HG02798 (cell line): Measurements from ENCODE around the gene KIAA0930.
"Not testable (repeated sequence)": the region's sequence is repeated elsewhere in the genome, so short reads cannot be mapped to it uniquely, and the experiment has no call there.

Experiments used
- ATAC-seq: cut with Tn5 transposase; IDR thresholded peaks from one replicate; pipeline ENCODE4 v1.9.1; 2021; ENCODE audit warnings: mild to moderate bottlenecking; ENCODE audit not compliant: unreplicated experiment, poor library complexity

Gene KIAA0930

DNA sequence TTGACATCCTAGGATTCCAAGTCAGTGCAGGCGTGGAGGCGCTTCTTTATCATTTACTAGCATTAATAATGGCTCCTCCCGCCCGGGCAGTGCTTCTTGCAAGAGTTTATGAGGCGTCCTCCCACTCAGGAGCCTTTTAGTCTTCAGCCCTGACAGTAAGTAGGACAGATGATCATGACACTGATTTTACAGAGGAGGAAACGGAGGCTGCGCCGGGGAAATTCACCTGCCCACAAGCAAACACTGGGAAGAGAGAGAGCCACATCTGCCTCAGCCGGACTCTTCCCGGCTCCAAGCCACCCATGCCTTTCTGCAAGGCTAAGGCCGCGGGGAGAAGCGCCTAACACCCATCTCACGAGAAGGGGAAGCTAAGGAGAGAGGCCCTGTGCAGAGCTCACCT lies 35.9 kb downstream of the KIAA0930 start:
- ATAC-seq, result no peak

DNA sequence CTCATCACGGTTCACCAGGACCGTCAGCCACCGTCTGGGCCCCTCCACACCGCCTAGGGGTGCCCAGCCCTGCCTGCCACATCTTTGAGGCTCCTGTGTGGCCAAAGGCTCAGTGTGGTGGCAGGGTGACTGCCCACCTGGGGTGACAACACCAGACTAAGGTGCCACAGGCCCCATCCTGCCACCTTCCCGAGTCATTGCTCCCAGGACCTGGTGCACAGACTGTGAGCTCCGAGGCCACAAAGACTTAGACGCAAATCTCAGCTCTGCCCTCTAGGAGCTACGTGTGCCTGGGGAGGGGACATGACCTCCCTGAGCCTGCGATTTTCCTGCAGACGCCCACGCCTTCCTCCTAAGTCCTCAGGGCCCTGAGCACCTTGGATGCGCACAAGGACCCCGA lies 36.5 kb downstream of the KIAA0930 start:
- no peak for ATAC-seq

DNA sequence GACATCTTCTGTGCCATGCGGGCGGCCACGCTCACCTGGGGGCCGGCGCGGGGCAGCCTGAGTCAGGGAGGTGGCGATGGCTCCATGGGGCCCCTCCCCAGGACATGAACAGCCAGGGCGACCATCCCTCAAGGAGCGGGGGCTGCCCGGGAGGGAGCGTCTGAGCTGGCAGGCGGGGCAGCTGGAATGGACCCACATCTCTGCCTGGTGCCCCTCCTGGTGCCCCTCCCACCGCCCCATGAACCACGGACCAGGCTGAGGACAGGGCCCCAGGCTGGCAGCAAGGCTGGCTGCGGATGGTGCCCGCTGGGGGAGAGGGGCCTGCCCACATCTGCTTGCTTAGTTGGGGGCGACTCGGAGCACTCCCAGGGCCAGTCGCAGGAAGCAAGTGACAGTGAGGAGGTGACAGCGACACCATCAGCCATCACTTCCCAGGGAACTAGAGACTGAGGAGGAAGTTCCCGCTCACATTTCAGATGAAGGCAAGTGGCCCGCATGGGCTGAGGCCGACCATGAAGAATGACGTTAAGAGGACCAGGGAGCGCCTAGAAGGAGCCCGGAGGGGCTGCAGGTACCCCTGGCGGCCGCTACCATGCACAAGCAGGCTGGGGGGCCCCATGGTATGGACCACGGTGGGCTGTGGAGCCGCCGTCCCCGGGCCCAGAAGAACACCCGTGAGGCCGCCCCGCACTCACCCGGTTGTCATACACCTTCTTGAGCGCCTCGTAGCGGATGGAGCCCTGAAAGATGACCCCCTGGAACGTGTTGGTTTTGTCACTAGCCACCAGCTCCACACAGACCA lies 37.3 kb downstream of the KIAA0930 start:
- ATAC-seq, result no peak

DNA sequence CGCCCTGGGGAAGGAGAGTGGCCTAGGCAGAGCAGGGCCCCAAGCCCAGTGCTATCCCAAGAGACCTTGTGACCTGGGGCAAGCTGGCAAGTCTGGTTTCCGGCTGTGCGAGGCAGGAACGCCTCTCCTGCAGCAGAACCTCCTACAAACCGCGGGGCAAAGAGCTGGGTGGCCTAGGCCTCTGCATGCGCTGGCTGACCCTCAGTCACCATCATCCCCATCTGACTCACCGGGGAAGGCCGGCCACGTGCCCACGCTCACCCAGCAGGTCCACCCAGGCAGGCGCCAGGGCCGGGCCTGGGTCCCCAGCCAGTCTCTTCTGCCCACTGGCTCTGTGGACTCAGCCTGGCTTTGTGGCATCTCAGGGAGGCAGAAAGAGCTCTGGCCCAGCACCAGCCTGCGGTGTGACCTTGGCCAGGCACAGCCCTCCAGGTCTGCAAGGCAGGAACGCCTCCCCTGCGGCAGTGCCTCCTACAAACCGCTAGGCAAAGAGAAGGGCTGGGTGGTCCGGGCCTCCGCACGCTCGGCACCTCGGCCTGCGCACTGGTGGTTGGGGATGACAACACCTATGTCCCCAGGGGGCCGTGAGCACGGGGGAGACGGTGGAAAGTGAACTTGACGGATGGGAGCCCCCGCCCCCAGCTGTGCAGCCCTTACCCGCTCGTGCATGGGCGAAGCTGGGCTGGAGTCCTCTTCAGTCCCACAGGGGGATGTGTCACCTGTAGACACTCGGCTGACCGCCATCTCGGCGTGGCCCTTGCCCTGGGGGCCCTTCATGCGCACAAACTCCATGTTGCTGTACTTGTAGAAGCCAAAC lies 38.2 kb downstream of the KIAA0930 start:
- no peak for ATAC-seq

DNA sequence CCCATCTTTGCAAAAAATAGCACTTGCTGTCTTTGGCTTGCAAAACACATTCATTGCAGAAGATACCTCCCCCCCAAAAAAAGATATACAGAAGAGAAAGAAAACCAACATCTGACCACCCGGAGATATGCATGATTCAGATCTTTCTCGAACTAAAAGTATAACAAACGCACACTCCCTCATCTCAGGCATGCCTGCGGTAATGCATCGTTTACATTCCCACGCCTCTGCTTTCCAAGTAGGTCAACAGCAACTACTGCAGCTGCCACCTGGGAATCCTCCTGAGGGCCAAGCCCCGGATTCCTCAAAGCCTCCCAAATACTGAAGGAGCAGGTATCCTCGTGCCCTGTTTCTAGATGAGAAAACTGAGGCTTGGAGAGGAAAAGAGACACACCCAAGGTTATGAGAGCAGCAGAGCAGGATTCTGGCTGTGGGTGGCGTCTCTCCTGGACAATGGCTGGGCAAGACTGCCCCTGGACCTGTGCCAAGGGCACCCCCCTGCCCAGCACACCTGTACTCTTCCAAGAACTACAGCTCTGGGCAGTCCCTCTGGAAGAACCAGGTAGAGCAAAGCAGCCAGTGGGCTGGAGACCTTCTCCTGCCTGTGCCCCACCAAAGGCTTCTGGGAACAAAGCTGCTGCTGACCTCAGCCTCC lies 38.9 kb downstream of the KIAA0930 start:
- no peak for ATAC-seq

DNA sequence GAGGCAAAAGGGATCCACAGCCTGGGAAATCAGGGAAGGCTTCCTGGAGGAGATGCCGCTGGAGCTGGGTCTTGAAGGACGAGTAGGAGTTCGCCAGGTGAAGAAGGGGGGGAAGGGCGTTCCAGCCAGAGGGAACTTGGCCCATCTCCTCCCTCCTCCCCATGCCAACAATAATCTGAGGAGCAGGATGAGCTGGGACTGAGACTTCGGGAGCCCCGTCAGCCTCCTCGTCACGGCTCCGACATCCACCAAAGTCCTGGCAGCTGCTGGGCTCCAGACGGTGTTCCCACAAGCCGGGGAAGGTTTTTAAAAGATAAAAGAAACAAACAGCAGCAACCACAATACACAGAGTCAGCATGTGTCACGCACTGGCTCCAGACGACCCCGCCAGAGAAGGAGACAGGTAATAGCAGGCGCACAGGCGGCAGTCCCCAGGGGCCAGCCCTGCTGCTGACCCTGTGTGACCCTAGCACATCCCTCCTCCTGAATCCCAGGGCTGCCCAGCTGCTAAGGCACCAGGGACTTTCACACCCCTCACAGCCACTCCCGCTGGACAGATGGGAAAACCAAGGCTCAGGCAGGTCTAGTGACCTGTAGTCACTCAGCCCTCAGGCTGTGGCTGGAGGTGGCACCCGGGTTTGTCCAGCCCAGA lies 39.7 kb downstream of the KIAA0930 start:
- ATAC-seq, result no peak

DNA sequence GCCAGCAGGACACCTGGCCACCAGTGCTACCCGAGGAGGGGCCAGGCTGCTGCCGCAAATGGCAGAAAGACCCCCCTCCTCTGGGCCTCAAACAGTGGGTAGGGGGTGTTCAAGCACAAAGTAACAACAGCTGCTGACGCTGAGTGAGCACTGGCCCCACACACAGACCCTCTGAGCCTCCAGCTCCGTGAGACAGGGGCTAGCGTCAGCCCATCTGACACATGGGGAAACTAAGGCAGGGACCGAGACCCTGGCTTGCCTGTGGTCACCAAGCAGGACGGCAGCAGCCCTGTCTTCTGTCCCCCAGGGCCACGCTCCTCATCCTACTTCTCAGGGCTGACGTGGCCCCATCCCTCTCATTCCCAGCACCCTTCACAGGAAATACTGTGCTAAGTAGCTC lies 40.5 kb downstream of the KIAA0930 start:
- no peak for ATAC-seq

DNA sequence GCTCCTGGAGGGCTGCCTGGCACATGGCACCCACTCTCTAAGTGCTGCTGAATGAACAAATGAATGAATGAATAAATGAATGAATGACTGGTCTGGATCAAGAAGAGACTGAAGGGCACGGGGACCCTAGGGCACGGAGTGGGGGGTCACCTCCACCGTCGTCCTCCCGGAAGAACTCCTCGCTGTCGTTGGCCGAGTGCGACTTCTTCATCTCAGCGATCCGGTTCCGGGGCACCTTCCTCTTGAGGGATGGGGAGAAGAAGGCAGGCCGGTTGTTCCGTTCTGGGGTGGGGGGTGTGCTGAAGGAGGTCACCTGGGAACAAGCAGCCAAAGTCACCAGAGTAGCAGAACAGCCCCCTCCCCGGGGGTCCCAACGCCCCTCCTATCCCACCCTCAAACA lies 41.0 kb downstream of the KIAA0930 start:
- no peak for ATAC-seq

DNA sequence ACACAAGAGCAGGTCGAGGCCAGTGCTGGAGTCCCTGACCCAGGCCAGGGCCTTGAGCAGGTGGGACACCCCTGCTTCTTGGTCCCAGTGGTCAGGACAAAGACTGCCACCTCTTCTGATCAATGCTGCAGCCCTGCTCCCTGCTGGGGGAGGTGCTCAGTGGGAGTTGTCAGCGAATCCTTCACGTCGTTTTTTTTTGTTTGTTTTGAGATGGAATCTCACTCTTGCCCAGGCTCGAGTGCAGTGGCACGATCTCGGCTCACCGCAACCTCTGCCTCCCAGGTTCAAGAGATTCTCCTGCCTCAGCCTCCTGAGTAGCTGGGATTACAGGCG lies 42.3 kb downstream of the KIAA0930 start:
- ATAC-seq, result no peak

DNA sequence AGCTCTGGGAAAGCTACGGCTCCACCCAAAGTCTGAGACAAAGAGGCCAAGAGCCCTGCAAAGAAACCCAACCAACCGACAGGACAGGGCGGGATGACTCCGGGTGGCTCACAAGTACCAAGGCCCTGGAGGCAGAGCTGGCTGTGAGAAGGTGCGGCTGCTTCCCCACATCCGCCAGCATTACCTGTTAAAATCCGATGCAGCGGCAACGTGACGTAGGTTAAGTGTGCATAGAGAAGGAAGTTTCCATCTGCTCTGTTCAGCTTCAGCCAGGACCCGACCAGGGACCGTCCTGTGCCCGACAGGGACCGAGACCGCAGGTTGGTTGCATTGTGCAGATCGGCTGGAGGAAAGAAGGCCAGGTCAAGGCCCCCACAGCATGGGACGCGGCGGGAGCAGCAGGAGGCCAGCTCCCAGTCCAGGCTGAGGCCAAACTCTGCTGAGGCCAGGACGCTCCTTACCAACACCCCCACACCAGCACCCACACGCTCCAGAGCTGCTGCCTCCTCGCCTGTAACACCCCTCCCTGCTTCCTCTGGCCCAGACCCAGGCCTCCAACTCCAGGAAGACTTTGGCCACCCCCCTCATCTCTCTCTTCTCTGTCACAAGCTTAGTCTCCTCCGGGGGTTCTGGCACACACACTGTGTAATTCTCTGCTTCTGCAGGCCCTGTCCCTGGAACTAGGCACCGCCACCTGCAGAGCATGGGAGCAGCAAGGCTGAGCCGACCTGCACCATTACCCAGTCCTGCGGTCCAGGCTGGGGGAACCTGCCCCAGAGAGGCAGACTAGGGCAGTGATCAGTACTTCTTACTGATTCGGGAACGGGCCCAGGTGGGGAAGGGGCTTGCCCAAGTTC lies 42.9 kb downstream of the KIAA0930 start:
- no peak for ATAC-seq

DNA sequence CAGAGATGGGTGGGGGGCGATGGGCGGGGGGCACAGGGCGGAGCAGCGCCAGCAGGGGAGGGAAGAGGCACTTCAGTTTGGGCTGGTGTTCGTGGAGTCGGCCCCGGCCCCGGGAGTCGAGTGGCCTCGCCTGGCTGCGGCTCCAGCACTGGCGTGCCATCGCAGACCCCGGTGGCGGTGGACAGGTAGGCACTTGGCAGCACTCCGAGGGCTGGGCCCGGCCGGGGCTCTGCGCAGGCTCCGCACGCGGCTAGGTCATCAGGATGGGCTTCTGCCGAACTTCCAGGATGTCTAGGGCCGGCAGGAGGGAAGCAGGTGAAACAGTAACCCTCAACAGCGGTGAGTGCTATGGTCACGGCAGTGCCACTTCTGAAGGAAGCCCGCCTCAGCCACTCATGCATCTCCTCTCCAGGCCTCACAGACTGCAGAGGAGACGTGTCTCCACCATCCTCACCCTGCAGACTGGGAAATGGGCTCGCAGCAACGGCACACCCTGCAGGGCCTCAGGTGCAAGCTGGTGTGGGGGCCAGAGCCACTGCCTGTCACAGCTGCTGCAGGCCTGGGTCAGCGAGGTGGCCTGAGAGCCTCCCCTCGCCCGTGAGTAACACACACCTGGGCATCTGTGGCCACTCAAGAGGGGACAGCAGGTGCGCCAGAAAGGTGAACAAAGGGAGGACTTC lies 43.6 kb downstream of the KIAA0930 start:
- no peak for ATAC-seq

DNA sequence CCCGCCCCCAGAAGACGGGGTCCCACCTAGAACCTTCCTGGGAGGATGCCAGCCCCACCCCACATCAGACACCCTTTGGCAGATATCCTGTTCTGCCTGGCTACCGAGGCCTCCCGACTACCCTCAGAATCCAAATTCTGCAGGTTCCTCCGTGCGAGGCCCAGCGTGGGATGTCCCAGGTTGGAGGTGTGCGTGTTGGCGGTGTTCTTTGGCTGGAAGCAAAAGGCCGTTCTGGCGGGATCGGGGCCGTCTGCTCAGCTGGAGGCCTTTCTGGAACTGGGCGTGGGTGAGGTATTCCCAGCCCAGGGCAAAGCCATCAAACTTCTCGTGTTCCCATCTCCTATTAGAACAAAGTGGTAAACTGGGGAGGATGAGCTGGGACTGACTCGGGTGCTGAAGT lies 44.4 kb downstream of the KIAA0930 start:
- ATAC-seq, result no peak

DNA sequence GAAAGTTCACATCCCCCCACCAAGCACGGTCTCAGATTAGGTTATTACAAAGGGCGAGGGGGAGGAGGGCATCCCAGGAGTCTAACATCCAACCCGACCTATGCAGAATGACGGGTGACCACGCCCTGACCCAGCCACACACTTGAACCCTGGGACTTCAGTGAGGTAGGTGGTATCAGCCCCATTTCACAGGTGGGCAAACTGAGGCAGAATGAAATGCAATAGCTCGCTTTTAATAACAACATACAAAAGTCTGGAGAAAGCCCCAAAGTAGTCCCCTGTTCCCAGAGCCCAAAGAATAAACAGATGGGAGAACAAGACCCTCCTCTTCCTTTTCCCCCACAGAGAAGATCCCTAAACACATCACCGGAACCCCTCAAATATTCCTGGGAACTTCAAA lies 45.1 kb downstream of the KIAA0930 start:
- ATAC-seq, result no peak

DNA sequence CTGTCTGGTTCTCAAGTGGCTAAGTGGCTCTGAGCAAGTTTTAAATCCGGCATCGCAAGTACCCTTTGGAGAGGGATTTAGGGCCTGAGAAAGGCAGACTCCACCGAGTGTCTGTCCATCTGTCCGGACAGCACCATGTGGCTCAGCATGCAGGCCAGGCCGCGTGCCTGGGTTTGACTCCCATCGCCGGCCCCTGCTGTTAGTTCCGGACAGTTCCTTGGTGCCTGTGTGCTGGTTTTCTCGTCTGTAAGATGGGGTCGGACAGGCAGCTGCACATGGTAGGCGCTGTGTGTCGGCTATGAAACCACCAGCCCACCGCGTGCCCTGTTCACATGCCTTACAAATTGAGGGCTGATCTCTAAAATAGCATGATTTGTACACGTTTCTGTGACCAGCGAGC lies 46.0 kb downstream of the KIAA0930 start:
- no peak for ATAC-seq

DNA sequence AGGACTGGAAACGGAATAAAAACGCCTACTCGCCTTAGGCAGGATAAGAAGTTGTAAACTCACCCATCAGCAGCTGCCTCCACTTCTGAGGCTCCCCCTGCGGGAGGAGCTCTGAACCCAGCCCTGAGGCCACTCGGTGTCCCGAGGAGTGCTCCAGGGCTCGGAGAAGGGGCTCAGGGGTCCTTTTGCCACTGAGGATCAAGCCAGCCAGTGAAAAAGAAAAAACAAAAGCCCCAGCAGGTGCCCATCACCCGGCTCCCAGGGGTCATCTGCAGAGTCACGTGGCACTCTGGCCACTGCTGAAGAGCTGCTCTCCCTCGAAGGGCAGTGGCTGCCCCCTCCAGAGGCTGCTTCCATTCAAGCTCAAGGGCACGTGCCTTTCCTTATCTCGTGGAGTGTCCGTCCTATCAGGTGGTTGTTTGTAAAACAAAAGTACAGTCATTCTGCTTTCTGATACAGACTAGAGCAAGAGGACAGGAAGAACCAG lies 48.0 kb downstream of the KIAA0930 start:
- no peak for ATAC-seq

DNA sequence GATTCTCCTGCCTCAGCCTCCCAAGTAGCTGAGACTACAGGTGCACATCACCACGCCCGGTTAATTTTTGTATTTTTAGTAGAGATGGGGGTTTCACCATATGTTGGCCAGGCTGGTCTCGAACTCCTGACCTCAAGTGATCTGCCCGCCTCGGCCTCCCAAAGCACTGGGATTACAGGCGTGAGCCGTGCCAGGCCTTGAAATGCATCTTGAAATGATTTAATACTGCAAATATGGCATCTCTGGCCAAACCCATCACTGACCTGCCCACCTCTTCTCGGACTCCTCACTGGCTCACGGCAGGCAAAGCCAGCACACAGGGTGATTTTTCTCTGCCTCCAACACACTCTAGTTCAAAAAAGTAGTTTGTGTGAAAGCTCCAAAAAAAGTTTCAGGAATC lies 48.9 kb downstream of the KIAA0930 start:
- not testable (repeated sequence) for ATAC-seq

DNA sequence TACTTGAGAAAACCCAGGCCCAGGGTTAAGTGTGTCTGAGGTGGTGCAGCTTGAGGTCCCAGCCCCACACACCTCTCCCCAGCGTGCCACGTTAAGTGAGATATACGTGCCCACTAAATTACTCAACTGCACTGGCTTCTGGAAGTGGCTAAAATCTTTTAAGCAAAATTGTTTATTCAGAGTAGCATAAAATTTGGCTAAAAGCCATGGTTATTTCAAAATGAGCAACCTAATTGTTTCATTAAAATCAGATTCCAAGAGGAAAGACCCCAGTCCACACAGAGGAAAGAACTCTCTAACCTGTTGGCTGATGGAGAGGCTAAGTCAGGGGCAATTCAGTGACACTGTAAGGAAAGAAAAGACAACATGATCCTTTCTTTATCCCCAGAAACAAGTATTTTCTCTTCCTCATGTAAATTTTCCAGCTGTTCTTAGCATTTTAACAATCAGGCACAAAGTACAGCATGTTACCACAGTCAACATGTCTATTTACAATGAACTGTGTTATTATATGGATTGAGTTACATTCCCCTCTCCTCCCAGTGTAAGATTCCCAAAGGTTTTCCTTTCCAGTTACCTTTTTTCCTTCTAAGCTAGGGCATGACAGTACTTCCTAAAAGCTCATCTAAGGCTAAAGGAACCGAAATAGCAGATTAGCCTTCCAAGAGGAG lies 50.4 kb downstream of the KIAA0930 start:
- ATAC-seq, result no peak

DNA sequence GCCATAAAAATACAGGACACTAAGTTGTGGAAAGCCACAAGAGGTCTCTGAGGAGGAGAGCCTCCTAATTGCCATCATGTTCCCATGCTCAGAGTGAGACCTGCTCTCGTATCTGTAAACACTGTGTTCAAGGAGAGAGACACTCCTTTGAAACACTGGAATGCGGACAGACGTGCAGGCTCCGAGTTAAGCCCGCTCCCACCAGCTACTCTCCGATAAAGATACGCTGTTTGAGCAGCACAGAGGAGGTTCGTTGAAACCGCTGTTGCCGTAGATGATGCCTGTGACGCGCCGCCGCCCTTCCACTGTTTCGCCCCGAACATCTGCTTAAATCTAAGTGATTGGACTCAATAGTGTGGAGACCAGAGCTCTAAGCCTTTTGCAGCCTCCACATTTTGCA lies 51.9 kb downstream of the KIAA0930 start:
- no peak for ATAC-seq

DNA sequence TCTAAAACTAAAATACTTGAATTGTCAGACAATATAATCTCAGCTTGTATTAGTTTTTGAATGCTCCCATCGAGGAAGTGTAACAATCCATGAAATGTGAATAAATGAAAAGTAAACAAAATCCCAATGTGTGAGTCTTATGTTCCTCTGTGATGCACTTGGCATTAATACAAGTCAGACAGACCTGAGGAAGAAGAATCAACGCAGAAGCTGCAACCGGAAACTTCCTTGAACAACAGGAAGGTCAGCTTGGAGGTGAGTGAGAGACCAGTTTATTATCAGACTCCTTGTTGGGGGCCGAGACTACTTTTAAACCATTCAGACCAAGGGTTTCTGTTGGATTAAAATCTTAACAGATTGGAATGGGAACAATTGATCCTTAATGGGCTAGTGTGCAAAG lies 52.8 kb downstream of the KIAA0930 start:
- no peak for ATAC-seq
